Vagina (tissue), 2 donors: ENCODE measurements around the gene WDR62.

Experiments used
- CTCF ChIP-seq, 3 experiments: fragments of 450-650 bp in 2 of 3; fragments of 200-600 bp in 1 of 3; sonication (generic) in 1 of 3; IDR thresholded peaks; one replicate each; pipeline ENCODE4 v1.5.1; 2017 to 2019; ENCODE audit warnings: antibody characterized with exemption in 3 of 3, mild to moderate bottlenecking in 2 of 3, moderate library complexity in 2 of 3
- POLR2A ChIP-seq, 2 donors: fragments of 450-650 bp; IDR thresholded peaks; one replicate each; pipeline ENCODE4 v1.6.1; 2017; ENCODE audit warnings: antibody characterized with exemption in 2 of 2, mild to moderate bottlenecking in 2 of 2, moderate library complexity in 2 of 2
- POLR2AphosphoS5 ChIP-seq, 2 donors: sonication (generic); formaldehyde crosslinking; IDR thresholded peaks; one replicate each; pipeline ENCODE4 v1.9.0; 2017; ENCODE audit warnings: antibody characterized with exemption in 2 of 2, mild to moderate bottlenecking in 2 of 2, low read depth in 1 of 2; ENCODE audit not compliant: insufficient read depth in 1 of 2

GRCh38 chr19:36032251-36033104 lies 22.2 kb upstream of the WDR62 start, which contains the start of gene CLIP3:
- TF ChIP-seq CTCF (IDR thresholded peaks at IDR 0.05) (no peak), POLR2A (IDR thresholded peaks at IDR 0.05) (peak in 1 of 2 donors; percentile 12), POLR2AphosphoS5 (IDR thresholded peaks at IDR 0.05; ENCODE audit: insufficient read depth in 1 of 2, low read depth in 1 of 2) (peak in 1 of 2 donors; percentile 69)
